ENCODE data around the gene CACNA1H. TPM values are rescaled to one million over a fixed set of nuclear protein-coding genes. Genes with fewer than 3 reads are reported as not detected.
A peak's percentile ranks its signal among the peaks of the same experiment; 100 is the strongest.
"Not testable (repeated sequence)": the region's sequence is repeated elsewhere in the genome, so short reads cannot be mapped to it uniquely, and the experiment has no call there.

CACNA1H gene
- total RNA-seq, 2 experiments from 2014 or later, result 0.50 to 0.84 TPM

DNA sequence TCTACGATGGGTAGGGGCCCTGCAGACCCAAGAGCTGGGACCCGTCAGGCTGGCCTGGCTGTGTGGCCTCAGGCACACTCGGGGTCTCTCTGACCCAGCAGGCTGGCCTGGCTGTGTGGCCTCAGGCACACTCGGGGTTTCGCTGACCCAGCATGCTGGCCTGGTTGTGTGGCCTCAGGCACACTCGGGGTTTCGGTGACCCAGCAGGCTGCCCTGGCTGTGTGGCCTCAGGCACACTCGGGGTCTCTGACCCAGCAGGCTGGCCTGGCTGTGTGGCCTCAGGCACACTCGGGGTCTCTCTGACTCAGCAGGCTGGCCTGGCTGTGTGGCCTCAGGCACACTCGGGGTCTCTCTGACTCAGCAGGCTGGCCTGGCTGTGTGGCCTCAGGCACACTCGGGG, 37.9 kb downstream of the CACNA1H start:
- H3K4me3 Mint-ChIP-seq; H3K4me1 Mint-ChIP-seq (ENCODE audit: low read depth); DNase-seq; H3K36me3 Mint-ChIP-seq (ENCODE audit: low read depth); H3K27ac Mint-ChIP-seq; H3K27me3 Mint-ChIP-seq (ENCODE audit: low read depth); H3K9me3 Mint-ChIP-seq; CTCF ChIA-PET; intact Hi-C loops (cut with micrococcal nuclease): not testable (repeated sequence)

DNA sequence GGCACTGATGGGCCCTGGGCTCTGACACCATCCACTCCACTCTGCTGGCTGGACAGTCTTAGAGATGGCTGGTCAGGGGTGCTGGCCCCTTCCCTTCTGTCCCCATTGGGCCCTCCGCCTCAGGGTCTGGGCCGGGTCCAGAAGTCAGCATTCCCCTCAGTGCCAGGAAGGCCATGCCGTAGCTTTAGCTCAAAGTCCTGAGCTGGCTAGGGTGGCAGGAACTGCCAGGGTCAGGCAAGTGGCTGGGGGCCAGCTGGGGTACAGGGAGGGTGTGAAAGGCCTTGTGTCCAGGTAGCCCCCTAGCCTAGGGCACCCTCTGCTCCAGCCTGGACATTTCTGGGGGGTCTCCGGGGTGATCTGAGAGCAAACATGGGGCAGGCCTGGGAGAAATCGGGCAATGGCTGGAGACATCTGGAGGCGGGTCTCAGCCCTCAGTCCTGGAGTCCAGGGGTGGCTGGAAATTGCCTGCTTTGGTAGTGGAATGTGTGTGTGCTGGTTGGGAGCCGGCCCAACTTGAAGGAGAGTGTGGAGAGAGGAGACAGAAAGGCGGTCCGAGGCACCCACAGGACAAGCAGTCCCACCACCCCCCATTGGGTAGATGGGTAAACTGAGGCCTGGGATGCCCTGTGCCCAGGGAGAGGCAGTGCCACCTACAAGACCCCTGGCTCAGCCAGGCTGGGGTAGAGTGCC, 39.6 kb downstream of the CACNA1H start:
- no peaks in the 10 kb centered on the region for H3K9me3 Mint-ChIP-seq
- CTCF ChIA-PET, result no interaction called here
- H3K27ac Mint-ChIP-seq, result no peak overlapping the region
- H3K4me1 Mint-ChIP-seq (ENCODE audit: low read depth), result no peaks in the 10 kb centered on the region
- H3K4me3 Mint-ChIP-seq, result no peak overlapping the region
- peaks cover 3% of the 10 kb centered on the region for H3K27me3 Mint-ChIP-seq (ENCODE audit: low read depth)
- no peak for DNase-seq
- no peaks in the 10 kb centered on the region for H3K36me3 Mint-ChIP-seq (ENCODE audit: low read depth)
- intact Hi-C loops (cut with micrococcal nuclease), result no loop called here

DNA sequence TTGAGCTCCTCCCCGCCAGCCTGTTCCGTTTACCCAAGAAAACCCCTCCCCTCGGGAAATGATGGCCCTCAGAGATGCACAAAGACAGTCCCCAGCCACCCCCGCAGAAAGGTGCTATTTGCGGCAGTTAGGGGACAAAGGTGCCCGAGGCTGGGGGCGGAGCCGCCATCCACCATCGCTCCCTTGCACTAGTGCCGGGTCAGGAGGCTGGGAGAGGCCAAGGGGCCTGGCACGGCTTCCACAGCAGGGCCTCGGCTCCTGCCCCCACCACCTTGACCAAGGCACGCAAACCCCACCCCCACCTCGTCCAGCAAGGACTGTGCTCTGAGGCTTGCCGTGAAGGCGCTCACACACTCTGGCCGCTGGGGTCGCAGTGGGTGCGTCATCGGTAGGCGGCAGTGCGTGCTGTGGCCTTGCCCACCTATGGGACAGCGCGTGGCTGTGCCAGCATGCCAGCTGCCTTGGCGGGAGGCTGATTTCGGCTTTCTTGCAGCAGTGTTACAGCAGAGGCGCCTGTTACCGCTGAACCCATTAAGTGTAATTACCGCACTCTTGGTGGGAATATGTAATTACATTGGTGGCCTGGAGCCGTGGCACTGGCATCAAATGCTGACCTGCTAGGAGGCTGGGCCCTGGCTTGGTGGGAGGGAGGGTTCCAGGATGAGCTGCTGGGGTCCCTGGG, 40.4 kb downstream of the CACNA1H start:
- H3K27me3 Mint-ChIP-seq (ENCODE audit: low read depth), result no peaks in the 10 kb centered on the region
- H3K27ac Mint-ChIP-seq, result no peak overlapping the region
- intact Hi-C loops (cut with micrococcal nuclease), result no loop called here
- no peaks in the 10 kb centered on the region for H3K9me3 Mint-ChIP-seq
- no peak for DNase-seq
- CTCF ChIA-PET, result no interaction called here
- H3K4me3 Mint-ChIP-seq, result no peak overlapping the region
- H3K4me1 Mint-ChIP-seq (ENCODE audit: low read depth), result no peaks in the 10 kb centered on the region
- no peaks in the 10 kb centered on the region for H3K36me3 Mint-ChIP-seq (ENCODE audit: low read depth)

DNA sequence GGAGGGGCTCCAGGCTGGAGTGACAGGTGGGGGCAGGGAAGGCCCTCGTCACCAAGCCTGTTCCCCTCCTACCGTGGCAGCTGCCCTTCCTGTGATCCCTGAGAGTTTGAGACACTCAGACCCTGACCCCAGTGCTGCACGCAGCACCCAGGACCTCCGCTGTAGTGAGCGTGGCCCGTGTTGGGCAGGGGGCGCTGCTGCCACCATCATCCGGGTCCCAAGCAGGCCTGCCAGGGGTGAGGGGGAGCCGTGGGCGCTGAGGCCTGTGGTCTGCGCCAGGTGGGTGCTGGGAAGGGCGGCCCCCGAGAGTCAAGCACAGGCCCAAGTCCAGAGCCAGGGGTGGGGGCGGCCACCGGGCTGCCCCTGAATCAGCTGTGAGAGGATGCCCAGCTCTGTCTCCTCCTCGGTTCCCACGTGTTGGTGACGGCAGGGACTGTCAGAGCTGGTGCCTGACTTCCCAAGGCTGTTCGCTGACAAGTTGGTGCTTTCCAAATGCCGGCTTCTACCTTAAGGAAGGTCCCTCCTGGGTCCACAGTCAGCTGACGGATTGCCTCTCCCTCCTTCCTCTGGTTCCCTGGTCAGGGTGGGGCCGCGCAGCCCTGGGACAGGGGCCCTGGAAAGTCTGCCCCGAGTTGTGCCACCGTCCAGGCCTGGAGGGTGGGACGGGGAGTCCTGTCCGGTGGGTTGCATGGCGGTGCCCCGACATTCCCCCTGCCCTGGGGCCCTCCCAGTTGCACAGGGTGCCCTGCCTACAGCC, 41.1 kb downstream of the CACNA1H start:
- intact Hi-C loops (cut with micrococcal nuclease), result loop anchor here (2.0 kb wide), 2 partner anchors 87 to 137 kb away; no protein-coding TSS in a partner anchor
- CTCF ChIA-PET, result interaction anchor here (0.6 to 0.7 kb wide), 2 partner anchors 27 to 673 kb away, joined by 3 read pairs; no protein-coding TSS in a partner anchor

DNA sequence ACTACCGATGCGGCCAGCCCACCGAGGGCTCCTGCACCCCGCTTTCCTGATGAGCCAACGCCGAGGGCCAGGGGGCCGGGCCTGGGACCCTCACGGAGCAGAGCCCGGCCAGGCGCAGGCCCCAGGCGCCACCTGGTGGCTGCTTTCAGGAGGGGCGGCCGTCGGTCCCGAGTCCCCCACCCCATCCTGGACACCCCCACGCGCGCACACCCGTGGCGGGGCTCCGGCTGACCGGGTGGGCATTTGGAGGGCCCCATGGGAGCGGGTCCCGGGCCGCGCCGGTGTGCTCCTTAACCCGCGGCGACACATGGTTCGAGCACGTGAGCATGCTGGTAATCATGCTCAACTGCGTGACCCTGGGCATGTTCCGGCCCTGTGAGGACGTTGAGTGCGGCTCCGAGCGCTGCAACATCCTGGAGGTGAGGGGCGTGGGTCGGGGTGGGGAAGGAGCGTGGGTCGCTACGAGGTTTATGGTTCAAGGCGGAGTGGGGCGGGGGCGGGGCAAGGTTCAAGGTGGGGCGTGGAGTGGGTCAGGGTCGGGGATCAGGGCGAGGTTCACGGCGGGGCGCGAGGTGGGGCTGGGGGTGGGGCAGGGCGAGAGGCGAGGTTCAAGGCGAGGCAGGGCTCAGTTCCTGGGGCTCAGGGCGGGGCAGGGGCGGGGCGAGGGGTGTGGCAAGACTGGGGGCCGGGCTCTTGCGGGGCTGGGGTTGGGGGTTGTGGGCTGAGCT, 41.9 kb downstream of the CACNA1H start:
- peak; percentile 15 for DNase-seq
- CTCF ChIA-PET, result interaction anchor here (0.6 to 0.7 kb wide), 2 partner anchors 27 to 674 kb away, joined by 3 read pairs; no protein-coding TSS in a partner anchor
- no peak overlapping the region for H3K27ac Mint-ChIP-seq
- H3K4me3 Mint-ChIP-seq, result no peak overlapping the region
- intact Hi-C loops (cut with micrococcal nuclease), result loop anchor here (2.0 kb wide), 2 partner anchors 88 to 138 kb away; no protein-coding TSS in a partner anchor
- no peaks in the 10 kb centered on the region for H3K4me1 Mint-ChIP-seq (ENCODE audit: low read depth)
- no peaks in the 10 kb centered on the region for H3K9me3 Mint-ChIP-seq
- H3K27me3 Mint-ChIP-seq (ENCODE audit: low read depth), result no peaks in the 10 kb centered on the region
- no peaks in the 10 kb centered on the region for H3K36me3 Mint-ChIP-seq (ENCODE audit: low read depth)

More for the DNA sequence above, 41.1 kb downstream of the CACNA1H start:
- no peaks in the 10 kb centered on the region for H3K27me3 Mint-ChIP-seq (ENCODE audit: low read depth)
- H3K9me3 Mint-ChIP-seq, result no peaks in the 10 kb centered on the region
- H3K36me3 Mint-ChIP-seq (ENCODE audit: low read depth), result no peaks in the 10 kb centered on the region
- no peak overlapping the region for H3K27ac Mint-ChIP-seq
- DNase-seq, result no peak
- no peaks in the 10 kb centered on the region for H3K4me1 Mint-ChIP-seq (ENCODE audit: low read depth)
- H3K4me3 Mint-ChIP-seq, result no peak overlapping the region

DNA sequence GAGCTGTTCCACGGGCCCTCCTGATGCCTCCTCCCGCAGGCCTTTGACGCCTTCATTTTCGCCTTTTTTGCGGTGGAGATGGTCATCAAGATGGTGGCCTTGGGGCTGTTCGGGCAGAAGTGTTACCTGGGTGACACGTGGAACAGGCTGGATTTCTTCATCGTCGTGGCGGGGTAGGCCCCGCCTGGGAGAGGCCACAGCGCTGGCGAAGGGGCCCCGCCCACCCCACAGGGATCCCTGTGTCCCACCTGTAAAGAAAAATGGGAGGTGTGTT, 42.4 kb downstream of the CACNA1H start:
- Mint-ChIP-seq H3K9me3 (no peaks in the 10 kb centered on the region), H3K27me3 (ENCODE audit: low read depth) (no peaks in the 10 kb centered on the region), H3K36me3 (ENCODE audit: low read depth) (no peaks in the 10 kb centered on the region), H3K4me1 (ENCODE audit: low read depth) (no peaks in the 10 kb centered on the region), H3K4me3 (no peak overlapping the region), H3K27ac (no peak overlapping the region)
- no peak for DNase-seq
- CTCF ChIA-PET, result no interaction called here
- intact Hi-C loops (cut with micrococcal nuclease), result loop anchor here (2.0 kb wide), 2 partner anchors 89 to 139 kb away; no protein-coding TSS in a partner anchor

DNA sequence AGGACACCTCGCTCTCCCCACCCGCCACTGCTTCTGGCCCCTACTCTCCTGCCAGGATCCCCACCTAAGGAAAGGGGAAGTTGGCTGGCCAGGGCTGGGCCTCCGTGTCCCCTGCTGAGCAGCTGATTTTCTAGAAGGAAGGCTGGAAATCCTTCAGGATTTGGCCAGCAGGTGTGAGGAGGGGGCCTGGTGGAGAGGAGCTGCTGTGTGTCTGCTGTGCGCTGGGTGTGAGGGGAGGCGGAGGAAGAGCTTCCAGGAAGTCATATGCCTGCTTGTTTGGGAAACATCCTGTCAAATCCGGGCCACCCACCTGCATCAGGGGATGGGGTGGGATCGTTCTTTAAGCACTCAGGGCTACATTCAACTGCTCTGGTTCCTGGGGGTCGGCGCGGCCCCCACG, 43.6 kb downstream of the CACNA1H start:
- Mint-ChIP-seq H3K9me3 (no peaks in the 10 kb centered on the region), H3K27me3 (ENCODE audit: low read depth) (no peaks in the 10 kb centered on the region), H3K4me3 (no peak overlapping the region), H3K36me3 (ENCODE audit: low read depth) (no peaks in the 10 kb centered on the region), H3K4me1 (ENCODE audit: low read depth) (no peaks in the 10 kb centered on the region), H3K27ac (no peak overlapping the region)
- no peak for DNase-seq
- intact Hi-C loops (cut with micrococcal nuclease), result no loop called here
- CTCF ChIA-PET, result no interaction called here

DNA sequence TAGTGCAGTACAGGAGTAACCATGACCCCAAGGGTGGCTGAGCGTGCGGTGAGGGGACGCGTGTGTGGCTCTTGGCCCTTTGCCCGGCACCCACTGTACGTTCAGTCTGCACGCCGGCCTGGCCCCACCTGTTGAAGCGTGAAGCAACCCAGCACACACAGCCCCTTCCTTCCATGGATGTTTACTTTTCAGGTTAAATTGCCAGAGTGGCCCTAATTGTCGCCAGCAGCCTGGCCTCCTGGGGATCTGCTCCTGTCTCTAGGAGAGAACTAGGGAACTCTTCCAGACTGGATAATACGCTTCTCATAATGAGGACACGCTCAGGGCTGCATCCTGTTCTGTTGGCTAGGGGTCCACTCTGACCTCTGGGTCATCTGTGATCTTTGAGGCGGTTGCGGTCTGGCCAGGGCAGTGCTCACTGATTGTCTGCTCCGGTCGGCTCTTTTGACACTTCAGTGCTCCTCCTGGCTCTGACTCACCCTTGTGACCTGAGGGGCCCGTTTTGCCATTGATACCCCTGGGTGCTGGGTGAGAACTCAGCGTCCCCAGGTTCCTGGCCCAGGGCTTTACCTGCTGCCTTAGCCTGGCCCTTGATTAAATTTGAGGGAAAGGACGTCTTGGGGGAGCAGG, 44.4 kb downstream of the CACNA1H start:
- H3K27me3 Mint-ChIP-seq (ENCODE audit: low read depth), result no peaks in the 10 kb centered on the region
- DNase-seq, result no peak
- H3K4me1 Mint-ChIP-seq (ENCODE audit: low read depth), result no peaks in the 10 kb centered on the region
- no peaks in the 10 kb centered on the region for H3K9me3 Mint-ChIP-seq
- CTCF ChIA-PET, result no interaction called here
- H3K4me3 Mint-ChIP-seq, result no peak overlapping the region
- intact Hi-C loops (cut with micrococcal nuclease), result no loop called here
- no peaks in the 10 kb centered on the region for H3K36me3 Mint-ChIP-seq (ENCODE audit: low read depth)
- H3K27ac Mint-ChIP-seq, result no peak overlapping the region

DNA sequence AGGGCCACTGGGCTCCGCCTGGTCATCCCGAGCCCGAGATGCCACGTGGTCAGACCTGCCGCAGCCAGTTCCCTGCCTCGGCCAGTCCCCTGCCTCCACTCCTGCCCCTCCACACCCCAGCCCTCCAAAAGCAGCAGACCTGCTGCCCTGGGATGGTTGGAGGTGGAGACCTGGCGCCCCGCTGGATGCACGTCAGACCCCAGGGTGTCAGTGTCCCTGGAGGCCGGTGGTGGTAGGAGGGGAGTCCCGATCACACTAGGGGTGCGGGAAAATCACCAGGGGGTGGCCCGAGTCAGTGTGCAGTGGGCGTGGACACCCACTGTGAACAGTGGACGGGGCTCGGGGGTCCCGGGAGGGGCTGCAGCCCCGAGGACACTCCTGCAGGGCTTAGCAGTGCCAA, 45.3 kb downstream of the CACNA1H start:
- no peak for DNase-seq
- Mint-ChIP-seq H3K9me3 (no peaks in the 10 kb centered on the region), H3K27me3 (ENCODE audit: low read depth) (no peaks in the 10 kb centered on the region), H3K27ac (no peak overlapping the region), H3K36me3 (ENCODE audit: low read depth) (no peaks in the 10 kb centered on the region), H3K4me1 (ENCODE audit: low read depth) (no peaks in the 10 kb centered on the region), H3K4me3 (no peak overlapping the region)
- intact Hi-C loops (cut with micrococcal nuclease), result no loop called here
- CTCF ChIA-PET, result no interaction called here

DNA sequence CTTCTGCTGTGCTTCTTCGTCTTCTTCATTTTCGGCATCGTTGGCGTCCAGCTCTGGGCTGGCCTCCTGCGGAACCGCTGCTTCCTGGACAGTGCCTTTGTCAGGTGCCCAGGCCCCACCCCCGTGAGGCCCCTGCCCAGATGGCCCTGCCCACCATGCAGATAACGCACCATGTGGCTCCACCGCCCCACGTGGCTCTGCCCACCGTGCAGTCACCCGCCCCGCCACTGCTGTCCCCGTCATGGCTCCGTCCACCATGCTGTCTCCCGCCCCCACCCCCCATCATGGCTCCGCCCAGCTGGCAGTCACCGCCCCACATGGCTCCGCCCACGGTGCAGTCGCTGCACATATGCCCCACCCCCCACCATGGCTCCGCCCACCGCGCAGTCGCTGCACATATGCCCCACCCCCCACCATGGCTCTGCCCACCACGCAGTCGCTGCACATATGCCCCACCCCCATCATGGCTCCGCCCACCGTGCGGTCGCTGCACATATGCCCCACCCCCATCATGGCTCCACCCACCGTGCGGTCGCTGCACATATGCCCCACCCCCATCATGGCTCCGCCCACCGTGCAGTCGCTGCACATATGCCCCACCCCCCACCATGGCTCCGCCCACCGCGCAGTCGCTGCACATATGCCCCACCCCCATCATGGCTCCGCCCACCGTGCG, 45.9 kb downstream of the CACNA1H start:
- H3K4me3 Mint-ChIP-seq; H3K36me3 Mint-ChIP-seq (ENCODE audit: low read depth); H3K27ac Mint-ChIP-seq; CTCF ChIA-PET; H3K4me1 Mint-ChIP-seq (ENCODE audit: low read depth); H3K27me3 Mint-ChIP-seq (ENCODE audit: low read depth); intact Hi-C loops (cut with micrococcal nuclease); DNase-seq; H3K9me3 Mint-ChIP-seq: not testable (repeated sequence)

DNA sequence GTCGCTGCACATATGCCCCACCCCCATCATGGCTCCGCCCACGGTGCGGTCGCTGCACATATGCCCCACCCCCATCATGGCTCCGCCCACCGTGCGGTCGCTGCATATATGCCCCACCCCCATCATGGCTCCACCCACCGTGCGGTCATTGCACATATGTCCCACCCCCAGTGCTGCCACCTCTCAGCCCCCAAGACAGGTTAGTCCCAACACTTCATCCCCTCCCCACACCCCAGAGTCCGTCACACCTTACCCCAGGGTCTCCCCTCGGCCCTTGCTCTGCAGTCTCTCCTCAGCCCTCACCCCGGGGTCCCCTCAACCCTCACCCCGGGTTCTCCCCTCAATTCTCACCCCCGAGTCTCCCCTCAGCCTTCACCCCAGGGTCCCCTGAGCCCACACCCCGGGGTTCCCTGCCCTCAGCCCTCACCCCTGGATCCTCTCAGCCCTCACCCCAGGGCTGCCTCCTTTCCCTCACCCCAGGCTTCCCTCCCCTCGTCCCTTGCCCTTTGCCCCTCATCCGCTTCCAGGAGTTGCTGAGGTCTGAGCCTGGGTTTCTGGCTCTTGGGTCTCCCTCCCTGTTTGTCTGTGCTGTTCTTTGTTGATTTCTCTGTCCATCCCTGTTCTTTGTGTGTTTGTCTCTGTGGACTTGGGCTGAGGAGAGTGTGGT, 46.6 kb downstream of the CACNA1H start:
- Mint-ChIP-seq H3K4me1 (ENCODE audit: low read depth) (no peaks in the 10 kb centered on the region), H3K27me3 (ENCODE audit: low read depth) (no peaks in the 10 kb centered on the region), H3K4me3 (no peak overlapping the region), H3K9me3 (no peaks in the 10 kb centered on the region), H3K27ac (no peak overlapping the region), H3K36me3 (ENCODE audit: low read depth) (no peaks in the 10 kb centered on the region)
- intact Hi-C loops (cut with micrococcal nuclease), result no loop called here
- DNase-seq, result no peak
- CTCF ChIA-PET, result no interaction called here
